Activated B cell treated with CpG ODN at 0.5 μM for 24 hours (primary cell): ENCODE data around the gene HHATL. TPM values are rescaled to one million over a fixed set of nuclear protein-coding genes. Genes with fewer than 3 reads are reported as not detected.
A peak's percentile ranks its signal among the peaks of the same experiment; 100 is the strongest.

Source experiments
- ATAC-seq: fragments of 200-7000 bp; cut with Tn5 transposase; one replicate; pipeline ENCODE4 v1.10.0; 2021; ENCODE audit warnings: low read depth, mild to moderate bottlenecking, moderate library complexity
- CTCF ChIA-PET: fragments of 350-600 bp; sonication (Branson Sonifier 250); formaldehyde crosslinking; loops from one replicate; lab custom pipeline; 2021; ENCODE audit warnings: antibody characterized with exemption; lab: Charles Lee
- POLR2A ChIA-PET: fragments of 350-600 bp; sonication (Branson Sonifier 250); formaldehyde crosslinking; loops from one replicate; lab custom pipeline; 2021; ENCODE audit warnings: antibody characterized with exemption; lab: Charles Lee
- DNase-seq: peaks from one replicate; pipeline ENCODE4 v3.0.0; 2022
- H3K27ac Mint-ChIP-seq: one replicate; pipeline ENCODE4 v1.8.0; 2020; ENCODE audit warnings: mixed read lengths
- H3K27me3 Mint-ChIP-seq: one replicate; pipeline ENCODE4 v1.8.0; 2021; ENCODE audit warnings: mixed read lengths
- H3K36me3 Mint-ChIP-seq: one replicate; pipeline ENCODE4 v1.8.0; 2021; ENCODE audit warnings: low read depth, mixed read lengths
- H3K4me1 Mint-ChIP-seq: one replicate; pipeline ENCODE4 v1.8.0; 2021; ENCODE audit warnings: mixed read lengths
- H3K4me3 Mint-ChIP-seq: one replicate; pipeline ENCODE4 v1.8.0; 2020; ENCODE audit warnings: mild to moderate bottlenecking, mixed read lengths
- H3K9me3 Mint-ChIP-seq: one replicate; pipeline ENCODE4 v1.8.0; 2020; ENCODE audit warnings: mixed read lengths
- CTCF ChIP-seq: fragments of 200-600 bp; IDR thresholded peaks from one replicate; pipeline ENCODE4 v1.8.0; 2022; ENCODE audit warnings: antibody characterized with exemption, mild to moderate bottlenecking
- intact Hi-C: fragments of 100-400 bp; cut with micrococcal nuclease; formaldehyde crosslinking; loops from one replicate; pipeline ENCODE4 v1.15.1; 2024
- total RNA-seq: library from RNA; stranded (reverse); gene quantifications from 2 replicates; pipeline ENCODE4 v1.2.3, GENCODE V29; 2022

HHATL gene
- total RNA-seq, 1 donor from 2014 or later, result not detected

DNA sequence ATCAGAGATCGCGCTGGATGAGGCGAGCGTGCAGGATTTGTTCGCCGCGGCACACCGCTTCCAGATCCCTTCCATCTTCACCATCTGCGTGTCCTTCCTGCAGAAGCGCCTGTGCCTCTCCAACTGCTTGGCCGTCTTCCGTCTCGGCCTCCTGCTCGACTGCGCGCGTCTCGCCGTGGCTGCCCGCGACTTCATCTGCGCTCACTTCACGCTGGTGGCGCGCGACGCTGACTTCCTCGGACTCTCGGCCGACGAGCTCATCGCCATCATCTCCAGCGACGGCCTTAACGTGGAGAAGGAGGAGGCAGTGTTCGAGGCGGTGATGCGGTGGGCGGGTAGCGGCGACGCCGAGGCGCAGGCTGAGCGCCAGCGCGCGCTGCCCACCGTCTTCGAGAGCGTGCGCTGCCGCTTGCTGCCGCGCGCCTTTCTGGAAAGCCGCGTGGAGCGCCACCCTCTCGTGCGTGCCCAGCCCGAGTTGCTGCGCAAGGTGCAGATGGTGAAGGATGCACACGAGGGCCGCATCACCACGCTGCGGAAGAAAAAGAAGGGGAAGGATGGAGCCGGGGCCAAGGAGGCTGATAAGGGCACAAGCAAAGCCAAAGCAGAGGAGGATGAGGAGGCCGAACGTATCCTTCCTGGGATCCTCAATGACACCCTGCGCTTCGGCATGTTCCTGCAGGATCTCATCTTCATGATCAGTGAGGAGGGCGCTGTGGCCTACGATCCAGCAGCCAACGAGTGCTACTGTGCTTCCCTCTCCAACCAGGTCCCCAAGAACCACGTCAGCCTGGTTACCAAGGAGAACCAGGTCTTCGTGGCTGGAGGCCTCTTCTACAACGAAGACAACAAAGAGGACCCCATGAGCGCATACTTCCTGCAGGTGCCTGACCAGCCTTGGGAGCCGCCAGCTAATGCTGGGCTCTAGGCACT is 16.4 kb downstream of the HHATL start:
- Mint-ChIP-seq H3K4me3 (peak overlapping the region; percentile 58), H3K27me3 (peaks cover 19% of the 10 kb centered on the region), H3K4me1 (peaks cover 2% of the 10 kb centered on the region), H3K9me3 (no peaks in the 10 kb centered on the region), H3K36me3 (no peaks in the 10 kb centered on the region), H3K27ac (no peak overlapping the region)
- ATAC-seq (no peak), DNase-seq (no peak)
- intact Hi-C loops, result no loop called here
- ChIA-PET POLR2A (no interaction called here), CTCF (no interaction called here)
- no peak for TF ChIP-seq CTCF

DNA sequence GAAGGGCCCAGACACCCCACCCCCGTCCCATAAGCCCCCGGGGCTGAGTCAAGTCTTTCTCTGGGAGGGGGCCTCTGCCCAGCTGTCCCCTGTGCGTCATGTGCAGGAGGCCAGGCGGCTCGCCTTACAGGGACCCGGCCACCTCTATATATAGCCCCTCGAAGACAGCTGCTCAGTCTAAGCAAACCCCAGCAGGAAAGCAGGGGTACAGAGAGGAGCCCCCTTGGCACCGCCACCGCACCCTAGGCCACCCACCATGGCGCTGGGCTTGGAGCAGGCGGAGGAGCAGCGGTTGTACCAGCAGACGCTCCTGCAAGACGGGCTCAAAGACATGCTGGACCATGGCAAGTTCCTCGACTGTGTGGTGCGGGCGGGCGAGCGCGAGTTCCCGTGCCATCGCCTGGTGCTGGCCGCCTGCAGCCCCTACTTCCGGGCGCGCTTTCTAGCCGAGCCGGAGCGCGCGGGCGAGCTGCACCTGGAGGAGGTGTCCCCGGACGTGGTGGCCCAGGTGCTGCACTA is 17.2 kb downstream of the HHATL start, which contains the start of gene KLHL40:
Gene KLHL40, plus strand, starts transcription at position 175 of the 519 bp plus-strand sequence. Its CDS starts 82 bp downstream, at position 257.
- H3K27ac Mint-ChIP-seq, result no peak within 1 kb of the TSS
- no peak for ATAC-seq
- peaks cover 2% of the 10 kb centered on the region for H3K4me1 Mint-ChIP-seq
- no peaks in the 10 kb centered on the region for H3K36me3 Mint-ChIP-seq
- POLR2A ChIA-PET, result no interaction called here
- no peaks in the 10 kb centered on the region for H3K9me3 Mint-ChIP-seq
- DNase-seq, result no peak
- peak within 1 kb of the TSS; percentile 58 for H3K4me3 Mint-ChIP-seq
- TF ChIP-seq CTCF, result no peak
- intact Hi-C loops, result no loop called here
- CTCF ChIA-PET, result no interaction called here
- peaks cover 19% of the 10 kb centered on the region for H3K27me3 Mint-ChIP-seq

- Mint-ChIP-seq H3K27me3 (peaks cover 19% of the 10 kb centered on the region), H3K9me3 (no peaks in the 10 kb centered on the region), H3K36me3 (no peaks in the 10 kb centered on the region), H3K4me1 (peaks cover 2% of the 10 kb centered on the region), H3K4me3 (no peak overlapping the region), H3K27ac (no peak overlapping the region)
- ChIA-PET CTCF (no interaction called here), POLR2A (no interaction called here)
- no peak for TF ChIP-seq CTCF
- DNase-seq (no peak), ATAC-seq (no peak)
- intact Hi-C loops, result no loop called here
Observed at GRCh38 chr3:42684632-42685362, 17.8 kb downstream of the HHATL start.

DNA sequence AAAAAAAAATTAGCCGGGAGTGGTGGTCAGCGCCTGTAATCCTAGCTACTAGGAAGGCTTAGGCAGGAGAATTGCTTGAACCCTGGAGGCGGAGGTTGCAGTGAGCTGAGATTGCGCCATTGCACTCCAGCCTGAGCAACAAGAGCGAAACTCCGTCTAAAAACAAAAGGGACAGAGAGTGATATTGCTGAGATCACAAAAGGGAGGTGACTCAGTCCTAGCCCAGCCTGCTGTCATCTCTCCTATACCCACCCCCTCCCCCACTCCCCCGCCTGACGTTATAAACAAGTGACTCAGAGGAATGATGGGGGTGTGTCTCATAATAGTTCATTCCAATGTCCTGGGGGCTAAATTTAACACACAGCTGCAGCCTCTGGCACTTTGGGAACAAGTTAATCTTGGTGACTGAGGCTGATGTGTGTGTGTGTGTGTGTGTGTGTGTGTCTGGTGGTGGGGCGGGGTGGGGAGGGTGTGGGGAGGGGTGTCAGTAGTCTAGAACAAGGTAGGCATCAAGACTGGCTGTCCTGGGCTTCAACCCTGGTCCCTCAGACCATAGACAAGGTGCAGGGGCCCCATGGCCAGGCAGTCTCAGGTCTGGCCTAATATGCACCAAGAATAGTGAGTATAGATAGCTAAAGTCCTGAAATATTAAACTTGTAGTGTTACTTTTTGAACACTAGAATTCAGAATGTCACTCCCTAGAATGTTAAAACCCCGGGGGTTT is 18.6 kb downstream of the HHATL start:
- no peaks in the 10 kb centered on the region for H3K9me3 Mint-ChIP-seq

More for the DNA sequence above, 18.6 kb downstream of the HHATL start:
- no peak for DNase-seq
- Mint-ChIP-seq H3K27me3 (peaks cover 19% of the 10 kb centered on the region), H3K27ac (no peak overlapping the region), H3K4me3 (no peak overlapping the region), H3K4me1 (peaks cover 2% of the 10 kb centered on the region), H3K36me3 (no peaks in the 10 kb centered on the region)
- intact Hi-C loops, result no loop called here
- TF ChIP-seq CTCF, result no peak
- ChIA-PET POLR2A (no interaction called here), CTCF (no interaction called here)
- no peak for ATAC-seq
